Articular chondrocyte of knee joint (primary cell): ENCODE measurements around the gene ZDHHC11. TPM values are rescaled to one million over a fixed set of nuclear protein-coding genes. Genes with fewer than 3 reads are reported as not detected.

Experiments used
- total RNA-seq: library from RNA; depleted of rRNA; stranded (reverse); fragments of >200 nt; gene quantifications from 2 replicates; pipeline ENCODE4 v1.2.3, GENCODE V29; 2012

ZDHHC11 gene
- 1.0 and 1.4 TPM in 2 replicates for total RNA-seq

DNA sequence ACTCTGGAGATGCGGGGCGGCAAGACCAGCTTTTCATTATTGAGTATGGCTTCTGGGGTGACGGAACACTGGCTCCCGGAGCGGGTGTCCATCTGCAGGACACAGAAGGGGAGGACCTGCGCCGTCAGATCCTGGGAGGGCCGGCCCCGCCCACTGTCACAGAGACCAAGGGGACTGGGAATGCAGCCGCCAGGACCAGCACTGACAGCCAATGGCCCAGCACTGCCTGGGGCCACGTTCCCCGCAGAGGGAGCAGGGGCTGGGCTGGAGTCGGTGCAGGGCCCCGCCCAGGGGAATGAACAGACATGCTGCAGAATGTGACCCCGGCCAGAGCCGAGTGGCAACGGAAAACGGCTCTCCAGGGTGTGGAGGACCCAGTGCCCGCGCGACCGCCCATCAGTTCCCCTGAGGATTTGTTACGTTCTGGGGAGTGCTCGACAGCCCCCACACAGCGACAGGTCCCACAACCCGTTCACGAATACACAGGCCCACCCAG is at the start of gene ZDHHC11:
TSS of gene ZDHHC11 (minus strand) at position 476 of the 496 bp plus-strand sequence. CDS start at position 92, 384 bp downstream.

DNA sequence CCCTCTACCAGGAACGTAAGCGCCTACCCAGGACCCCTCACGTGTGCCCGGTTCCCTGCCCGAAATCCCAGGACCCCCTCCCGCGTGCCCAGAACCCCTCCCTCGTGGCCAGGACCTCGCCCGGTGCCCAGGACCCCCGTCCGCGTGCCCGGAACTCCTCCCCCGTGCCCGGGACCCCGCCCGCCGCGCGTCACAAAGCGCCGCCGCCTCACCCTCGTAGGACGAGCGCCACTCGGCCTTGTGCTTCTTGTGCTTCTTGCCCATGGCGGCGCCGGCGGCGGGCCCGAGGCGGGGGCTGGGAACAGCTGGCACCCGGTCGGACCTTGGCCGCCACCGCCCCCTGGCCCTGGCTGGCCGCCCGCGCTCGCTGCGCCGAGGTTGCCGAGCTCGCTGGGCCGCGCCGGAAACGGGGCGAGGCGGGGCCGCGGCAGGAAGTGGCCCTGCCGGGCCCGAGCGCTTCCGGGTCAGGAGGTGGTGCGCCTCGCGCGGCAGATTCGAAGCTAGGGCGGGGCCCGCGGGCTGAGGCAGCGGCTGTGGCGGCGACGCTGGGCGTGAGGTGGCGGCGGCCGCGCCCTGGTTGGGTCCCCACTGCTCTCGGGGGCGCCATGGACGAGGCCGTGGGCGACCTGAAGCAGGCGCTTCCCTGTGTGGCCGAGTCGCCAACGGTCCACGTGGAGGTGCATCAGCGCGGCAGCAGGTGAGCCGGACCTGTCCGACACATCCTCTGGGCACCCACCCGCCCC is 41.8 kb upstream of the ZDHHC11 start, which contains the start of the genes BRD9 and TRIP13:
TSS of gene BRD9 (minus strand) at position 408 of the 743 bp plus-strand sequence. CDS start at position 264, 144 bp downstream.
TSS of gene TRIP13 (plus strand) at position 491 of the 743 bp plus-strand sequence. CDS start at position 606, 115 bp downstream.

GRCh38 chr5:784428-785177 is 66.2 kb downstream of the ZDHHC11 start, which contains the start of gene ZDHHC11B:
Gene ZDHHC11B (minus strand): TSS chr5:784729. CDS start chr5:766919, 17,810 bp downstream.

Other genes with a start within 250 kb of the ZDHHC11 start
- gene CEP72, start 238.6 kb downstream of the ZDHHC11 start, total RNA-seq = 2.0 and 2.2 TPM in 2 replicates
- under 0.01 TPM in 2 replicates for gene TPPP, start 157.6 kb downstream of the ZDHHC11 start, total RNA-seq
- gene ZDHHC11B, start 66.3 kb downstream of the ZDHHC11 start, total RNA-seq = under 0.01 and 0.13 TPM in 2 replicates
- gene BRD9, start 41.8 kb upstream of the ZDHHC11 start, total RNA-seq = 24.8 and 26.0 TPM in 2 replicates
- 13.2 TPM in 2 replicates for gene TRIP13, start 41.9 kb upstream of the ZDHHC11 start, total RNA-seq
- not detected in 2 replicates for gene NKD2, start 157.8 kb upstream of the ZDHHC11 start, total RNA-seq